CD4-positive, CD25-positive, alpha-beta regulatory T cell (primary cell): ENCODE measurements around the gene SMIM44. TPM values are rescaled to one million over a fixed set of nuclear protein-coding genes. Genes with fewer than 3 reads are reported as not detected.
"Not testable (repeated sequence)": the region's sequence is repeated elsewhere in the genome, so short reads cannot be mapped to it uniquely, and the experiment has no call there.

ENCODE experiments used
- ATAC-seq, 2 donors: fragments of 150-1000 bp; cut with Tn5 transposase; one replicate each; pipeline ENCODE4 v1.10.0; 2021; ENCODE audit warnings: low read depth in 2 of 2, moderate number of reproducible peaks in 2 of 2, moderate library complexity in 1 of 2
- DNase-seq, 3 donors: peaks; one replicate each; pipeline versions ENCODE4 v3.0.0 to v3.0.0-alpha.2; 2012 to 2022; ENCODE audit warnings: mixed read lengths in 1 of 3
- H3K27ac ChIP-seq: one replicate; pipeline ENCODE4 v1.7.0; 2013; ENCODE audit warnings: mild to moderate bottlenecking, low read length; ENCODE audit not compliant: insufficient read depth, poor library complexity, severe bottlenecking
- H3K27me3 ChIP-seq: one replicate; pipeline ENCODE4 v1.7.0; 2013; ENCODE audit warnings: low read length; ENCODE audit not compliant: control insufficient read depth, insufficient read depth
- H3K36me3 ChIP-seq: one replicate; pipeline ENCODE4 v1.7.0; 2013; ENCODE audit warnings: mild to moderate bottlenecking, low read length, moderate library complexity; ENCODE audit not compliant: control insufficient read depth, insufficient read depth
- H3K4me1 ChIP-seq: 2 replicates; pipeline ENCODE4 v1.7.0; 2013; ENCODE audit warnings: mild to moderate bottlenecking, low read length; ENCODE audit not compliant: insufficient read depth, control insufficient read depth, poor library complexity, severe bottlenecking
- H3K4me3 ChIP-seq: one replicate; pipeline ENCODE4 v1.7.0; 2013; ENCODE audit warnings: low read depth, mild to moderate bottlenecking, low read length, moderate library complexity
- H3K9me3 ChIP-seq, 2 experiments: 1 replicate in 1 of 2; 2 replicates in 1 of 2; pipeline ENCODE4 v1.7.0; 2013; ENCODE audit warnings: low read length in 2 of 2, mild to moderate bottlenecking in 1 of 2, moderate library complexity in 1 of 2; ENCODE audit not compliant: control insufficient read depth in 2 of 2
- H3K27ac Mint-ChIP-seq, 3 donors: one replicate each; pipeline ENCODE4 v1.8.0; 2020 to 2022; ENCODE audit warnings: mild to moderate bottlenecking in 3 of 3, mixed read lengths in 3 of 3, moderate library complexity in 2 of 3
- H3K27me3 Mint-ChIP-seq: one replicate; pipeline ENCODE4 v1.8.0; 2022; ENCODE audit warnings: mild to moderate bottlenecking, mixed read lengths
- H3K36me3 Mint-ChIP-seq: one replicate; pipeline ENCODE4 v1.8.0; 2020; ENCODE audit warnings: mixed read lengths
- H3K4me1 Mint-ChIP-seq, 4 donors: one replicate each; pipeline ENCODE4 v1.8.0; 2020 to 2022; ENCODE audit warnings: mixed read lengths in 4 of 4, mild to moderate bottlenecking in 1 of 4
- H3K4me3 Mint-ChIP-seq, 4 donors: one replicate each; pipeline ENCODE4 v1.8.0; 2020 to 2022; ENCODE audit warnings: mild to moderate bottlenecking in 4 of 4, mixed read lengths in 4 of 4, moderate library complexity in 3 of 4
- H3K9me3 Mint-ChIP-seq, 7 donors: one replicate each; pipeline ENCODE4 v1.8.0; 2020 to 2022; ENCODE audit warnings: mixed read lengths in 7 of 7, mild to moderate bottlenecking in 3 of 7, moderate library complexity in 2 of 7
- polyA plus RNA-seq, 4 donors: library from polyadenylated mRNA; unstranded; fragments of 300-500 nt; fragmentation: Illumina TruSeq; gene quantifications; one replicate each; pipeline ENCODE4 v1.2.3, GENCODE V29; 2021
- total RNA-seq: library from RNA; stranded (reverse); gene quantifications from one replicate; pipeline ENCODE4 v1.2.3, GENCODE V29; 2022

Gene SMIM44
- total and polyA plus RNA-seq, 5 donors from 2014 or later = not detected

DNA sequence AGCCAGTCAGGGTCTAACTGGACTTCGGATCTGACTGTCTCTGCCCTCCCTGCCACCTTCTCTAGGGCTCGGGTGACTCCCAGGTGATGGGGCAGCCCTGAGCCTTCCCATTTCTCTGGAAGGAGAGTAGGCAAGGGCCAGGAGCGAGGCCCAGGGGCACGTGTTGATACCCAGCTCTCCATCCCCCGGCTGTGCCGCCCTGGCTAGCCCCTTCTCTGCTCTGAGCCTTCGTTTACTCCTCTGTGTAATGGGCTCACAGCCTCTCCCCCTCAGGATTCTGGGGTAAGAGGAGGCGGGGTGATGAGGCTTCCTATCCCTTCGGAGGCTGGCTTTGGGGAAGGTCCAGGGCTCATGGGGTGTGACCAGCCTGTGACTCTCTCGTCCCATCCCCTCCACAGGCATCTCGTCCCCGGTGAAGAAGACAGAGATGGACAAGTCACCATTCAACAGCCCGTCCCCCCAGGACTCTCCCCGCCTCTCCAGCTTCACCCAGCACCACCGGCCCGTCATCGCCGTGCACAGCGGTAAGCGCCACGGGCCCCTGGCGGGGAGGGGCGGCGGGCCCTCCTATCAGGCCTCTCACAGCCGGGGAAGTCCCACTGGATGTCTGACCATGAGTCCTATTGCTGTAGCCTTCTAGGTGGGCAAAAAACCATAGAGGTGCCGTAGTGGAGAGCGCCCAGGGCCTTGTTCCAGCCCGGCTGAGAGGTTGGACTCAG lies 34.5 kb downstream of the SMIM44 start:
- H3K36me3 Mint-ChIP-seq = peaks cover 3% of the 10 kb centered on the region
- no peaks in the 10 kb centered on the region for H3K27me3 Mint-ChIP-seq
- H3K27me3 ChIP-seq = no peaks in the 10 kb centered on the region
- no peak overlapping the region for H3K4me3 Mint-ChIP-seq
- no peaks in the 10 kb centered on the region for H3K4me1 ChIP-seq
- no peaks in the 10 kb centered on the region for H3K9me3 ChIP-seq
- DNase-seq = no peak
- H3K27ac Mint-ChIP-seq = no peak overlapping the region
- H3K27ac ChIP-seq = no peak overlapping the region
- H3K4me3 ChIP-seq = no peak overlapping the region
- peaks cover 0 to 3% (median 0%) of the 10 kb centered on the region in 4 donors for H3K4me1 Mint-ChIP-seq
- ATAC-seq = no peak
- peaks cover 7% of the 10 kb centered on the region for H3K36me3 ChIP-seq
- no peaks in the 10 kb centered on the region for H3K9me3 Mint-ChIP-seq

GRCh38 chr19:3446657-3447056 lies 36.6 kb downstream of the SMIM44 start:
- H3K4me3 ChIP-seq, H3K27ac ChIP-seq, DNase-seq, H3K27me3 ChIP-seq, H3K27me3 Mint-ChIP-seq, H3K36me3 Mint-ChIP-seq, ATAC-seq, H3K4me3 Mint-ChIP-seq, H3K4me1 Mint-ChIP-seq, H3K27ac Mint-ChIP-seq, H3K9me3 ChIP-seq, H3K4me1 ChIP-seq, H3K36me3 ChIP-seq, H3K9me3 Mint-ChIP-seq: not testable (repeated sequence)

GRCh38 chr19:3444695-3445234 lies 38.5 kb downstream of the SMIM44 start:
- no peaks in the 10 kb centered on the region for H3K9me3 ChIP-seq
- H3K36me3 ChIP-seq = peaks cover 3% of the 10 kb centered on the region
- H3K27me3 ChIP-seq = no peaks in the 10 kb centered on the region
- Mint-ChIP-seq H3K36me3 (no peaks in the 10 kb centered on the region), H3K4me3 (no peak overlapping the region), H3K27ac (no peak overlapping the region), H3K4me1 (peaks cover 0 to 5% (median 4%) of the 10 kb centered on the region in 4 donors), H3K9me3 (no peaks in the 10 kb centered on the region), H3K27me3 (no peaks in the 10 kb centered on the region)
- H3K4me3 ChIP-seq = no peak overlapping the region
- ATAC-seq (no peak), DNase-seq (no peak)
- H3K27ac ChIP-seq = no peak overlapping the region
- H3K4me1 ChIP-seq = no peaks in the 10 kb centered on the region

DNA sequence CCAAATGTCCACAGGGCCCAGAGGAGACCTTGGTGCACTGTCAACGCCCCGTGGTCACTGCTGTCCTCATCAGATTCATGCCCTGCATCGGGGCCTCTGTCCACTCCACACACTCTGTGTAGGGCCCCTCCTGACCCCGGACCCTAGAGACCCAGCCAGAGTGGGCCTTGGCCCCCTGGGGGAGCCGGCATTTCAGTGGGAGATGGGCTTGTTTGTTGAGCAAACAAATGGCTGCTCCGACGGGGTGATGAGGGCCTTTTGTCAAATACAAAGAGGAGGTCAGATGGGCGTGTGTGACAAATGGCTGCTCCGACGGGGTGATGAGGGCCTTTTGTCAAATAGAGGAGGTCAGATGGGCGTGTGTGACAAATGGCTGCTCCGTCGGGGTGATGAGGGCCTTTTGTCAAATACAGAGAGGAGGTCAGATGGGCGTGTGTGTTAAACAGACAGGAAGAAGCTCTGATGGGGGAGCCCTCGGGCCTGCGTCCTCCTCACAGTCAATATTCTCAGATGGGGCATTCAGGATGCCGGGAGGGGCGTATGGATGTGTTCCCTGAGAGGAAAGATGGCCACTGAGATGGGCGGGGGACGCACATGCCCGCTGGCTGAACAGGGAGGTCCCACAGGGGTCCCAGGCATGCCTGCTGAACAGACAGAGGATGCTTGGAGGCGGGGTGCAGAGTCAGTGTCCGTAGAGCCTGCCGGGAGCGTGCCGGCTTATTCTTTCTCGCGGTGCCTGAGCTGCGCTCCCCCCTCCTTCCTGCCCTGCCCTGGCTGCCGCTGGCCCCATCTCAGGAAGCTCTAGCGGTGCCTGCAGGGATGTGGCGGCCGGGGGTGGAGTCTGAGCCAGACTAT lies 39.2 kb downstream of the SMIM44 start:
- Mint-ChIP-seq H3K4me1 (peaks cover 0 to 5% (median 4%) of the 10 kb centered on the region in 4 donors), H3K9me3 (no peaks in the 10 kb centered on the region), H3K27ac (no peak overlapping the region), H3K4me3 (no peak overlapping the region), H3K36me3 (no peaks in the 10 kb centered on the region), H3K27me3 (no peaks in the 10 kb centered on the region)
- DNase-seq = no peak
- Histone ChIP-seq H3K4me1 (no peaks in the 10 kb centered on the region), H3K27me3 (no peaks in the 10 kb centered on the region), H3K4me3 (no peak overlapping the region), H3K36me3 (peaks cover under 1% of the 10 kb centered on the region), H3K27ac (no peak overlapping the region), H3K9me3 (no peaks in the 10 kb centered on the region)
- no peak for ATAC-seq

- Mint-ChIP-seq H3K9me3 (no peaks in the 10 kb centered on the region), H3K36me3 (no peaks in the 10 kb centered on the region), H3K27ac (no peak overlapping the region), H3K4me1 (peaks cover 0 to 5% (median 4%) of the 10 kb centered on the region in 4 donors), H3K4me3 (no peak overlapping the region), H3K27me3 (no peaks in the 10 kb centered on the region)
- H3K27ac ChIP-seq = no peak overlapping the region
- H3K4me1 ChIP-seq = no peaks in the 10 kb centered on the region
- H3K9me3 ChIP-seq = no peaks in the 10 kb centered on the region
- ATAC-seq (no peak), DNase-seq (no peak)
- no peak overlapping the region for H3K4me3 ChIP-seq
- no peaks in the 10 kb centered on the region for H3K27me3 ChIP-seq
- H3K36me3 ChIP-seq = no peaks in the 10 kb centered on the region
These were observed 40.7 kb downstream of the SMIM44 start for GRCh38 chr19:3442487-3443071.

DNA sequence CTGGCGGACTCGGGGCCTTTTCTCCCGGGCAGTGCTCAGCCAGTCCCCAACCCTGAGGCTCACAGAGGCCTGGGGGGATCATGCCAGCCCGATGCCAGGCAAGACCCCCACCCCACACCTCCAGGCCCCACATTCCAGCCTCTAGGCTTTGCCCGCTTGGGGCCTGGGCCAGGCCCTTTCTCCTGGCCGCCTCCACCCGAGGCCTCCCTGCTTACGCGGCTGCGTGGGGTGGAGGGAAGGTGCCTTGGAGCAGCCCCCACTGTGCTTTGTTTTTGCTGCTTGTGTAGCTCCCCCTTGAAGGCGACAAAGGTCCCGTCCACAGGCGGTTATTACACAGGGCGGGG lies 41.3 kb downstream of the SMIM44 start:
- Histone ChIP-seq H3K9me3 (no peaks in the 10 kb centered on the region), H3K4me1 (no peaks in the 10 kb centered on the region), H3K27me3 (no peaks in the 10 kb centered on the region), H3K27ac (no peak overlapping the region), H3K36me3 (no peaks in the 10 kb centered on the region), H3K4me3 (no peak overlapping the region)
- H3K27ac Mint-ChIP-seq = no peak overlapping the region
- H3K4me3 Mint-ChIP-seq = no peak overlapping the region
- DNase-seq = no peak
- H3K27me3 Mint-ChIP-seq = no peaks in the 10 kb centered on the region
- no peak for ATAC-seq
- H3K36me3 Mint-ChIP-seq = no peaks in the 10 kb centered on the region
- peaks cover 0 to 1% (median 0%) of the 10 kb centered on the region in 7 donors for H3K9me3 Mint-ChIP-seq
- H3K4me1 Mint-ChIP-seq = peaks cover 0 to 5% (median 4%) of the 10 kb centered on the region in 4 donors

- H3K27me3 Mint-ChIP-seq = no peaks in the 10 kb centered on the region
These were observed 41.9 kb downstream of the SMIM44 start for GRCh38 chr19:3441089-3441985.

More at GRCh38 chr19:3441089-3441985, 41.9 kb downstream of the SMIM44 start:
- no peaks in the 10 kb centered on the region for H3K36me3 Mint-ChIP-seq
- no peak overlapping the region for H3K4me3 Mint-ChIP-seq
- Histone ChIP-seq H3K36me3 (no peaks in the 10 kb centered on the region), H3K27ac (no peak overlapping the region), H3K4me3 (no peak overlapping the region), H3K4me1 (no peaks in the 10 kb centered on the region), H3K27me3 (no peaks in the 10 kb centered on the region), H3K9me3 (no peaks in the 10 kb centered on the region)
- no peak overlapping the region for H3K27ac Mint-ChIP-seq
- peaks cover 0 to 1% (median 0%) of the 10 kb centered on the region in 7 donors for H3K9me3 Mint-ChIP-seq
- no peak for DNase-seq
- peaks cover 0 to 5% (median 4%) of the 10 kb centered on the region in 4 donors for H3K4me1 Mint-ChIP-seq
- ATAC-seq = no peak
